Subcutaneous adipose tissue (tissue), 4 donors: ENCODE measurements around the gene OR6N1. TPM values are rescaled to one million over a fixed set of nuclear protein-coding genes. Genes with fewer than 3 reads are reported as not detected.

ENCODE experiments used
- total RNA-seq, 4 donors: library from RNA; depleted of rRNA; stranded (reverse); fragments of >200 nt; gene quantifications; one replicate each; pipeline ENCODE4 v1.1.0, GENCODE V29; 2016
- TF ChIP-seq, protein P1 (sequence below): fragments of 450-650 bp; IDR thresholded peaks from one replicate; pipeline ENCODE4 v1.5.1; 2016; ENCODE audit warnings: low read depth, mild to moderate bottlenecking, control low read depth, antibody characterized with exemption, moderate library complexity

The OR6N1 gene
- total RNA-seq, 4 donors from 2014 or later: not detected

DNA sequence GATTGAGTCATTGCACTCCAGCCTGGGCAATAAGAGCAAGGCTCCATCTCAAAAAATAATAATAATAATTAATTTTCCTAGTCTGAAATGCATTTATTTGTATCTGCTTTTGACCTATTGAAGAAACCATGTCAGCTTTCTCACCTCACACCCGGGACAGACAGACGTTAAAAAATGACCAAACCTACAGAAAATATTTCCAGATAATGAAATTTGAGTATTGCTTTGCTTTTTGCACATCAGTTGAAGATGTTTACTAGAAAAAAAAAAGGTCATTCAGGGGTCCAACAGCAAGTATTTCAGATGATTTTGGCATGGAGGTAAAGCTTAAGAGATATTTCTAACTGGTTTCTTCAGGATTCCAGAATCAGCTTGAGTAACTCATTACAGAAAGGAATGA is 17.6 kb downstream of the OR6N1 start, which contains the start of gene OR6K6:
TSS of gene OR6K6 (plus strand) at position 301 of the 400 bp plus-strand sequence. CDS start 168 bp downstream, outside the sequence.
- TF ChIP-seq, protein P1, sequence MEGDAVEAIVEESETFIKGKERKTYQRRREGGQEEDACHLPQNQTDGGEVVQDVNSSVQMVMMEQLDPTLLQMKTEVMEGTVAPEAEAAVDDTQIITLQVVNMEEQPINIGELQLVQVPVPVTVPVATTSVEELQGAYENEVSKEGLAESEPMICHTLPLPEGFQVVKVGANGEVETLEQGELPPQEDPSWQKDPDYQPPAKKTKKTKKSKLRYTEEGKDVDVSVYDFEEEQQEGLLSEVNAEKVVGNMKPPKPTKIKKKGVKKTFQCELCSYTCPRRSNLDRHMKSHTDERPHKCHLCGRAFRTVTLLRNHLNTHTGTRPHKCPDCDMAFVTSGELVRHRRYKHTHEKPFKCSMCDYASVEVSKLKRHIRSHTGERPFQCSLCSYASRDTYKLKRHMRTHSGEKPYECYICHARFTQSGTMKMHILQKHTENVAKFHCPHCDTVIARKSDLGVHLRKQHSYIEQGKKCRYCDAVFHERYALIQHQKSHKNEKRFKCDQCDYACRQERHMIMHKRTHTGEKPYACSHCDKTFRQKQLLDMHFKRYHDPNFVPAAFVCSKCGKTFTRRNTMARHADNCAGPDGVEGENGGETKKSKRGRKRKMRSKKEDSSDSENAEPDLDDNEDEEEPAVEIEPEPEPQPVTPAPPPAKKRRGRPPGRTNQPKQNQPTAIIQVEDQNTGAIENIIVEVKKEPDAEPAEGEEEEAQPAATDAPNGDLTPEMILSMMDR: no peak

DNA sequence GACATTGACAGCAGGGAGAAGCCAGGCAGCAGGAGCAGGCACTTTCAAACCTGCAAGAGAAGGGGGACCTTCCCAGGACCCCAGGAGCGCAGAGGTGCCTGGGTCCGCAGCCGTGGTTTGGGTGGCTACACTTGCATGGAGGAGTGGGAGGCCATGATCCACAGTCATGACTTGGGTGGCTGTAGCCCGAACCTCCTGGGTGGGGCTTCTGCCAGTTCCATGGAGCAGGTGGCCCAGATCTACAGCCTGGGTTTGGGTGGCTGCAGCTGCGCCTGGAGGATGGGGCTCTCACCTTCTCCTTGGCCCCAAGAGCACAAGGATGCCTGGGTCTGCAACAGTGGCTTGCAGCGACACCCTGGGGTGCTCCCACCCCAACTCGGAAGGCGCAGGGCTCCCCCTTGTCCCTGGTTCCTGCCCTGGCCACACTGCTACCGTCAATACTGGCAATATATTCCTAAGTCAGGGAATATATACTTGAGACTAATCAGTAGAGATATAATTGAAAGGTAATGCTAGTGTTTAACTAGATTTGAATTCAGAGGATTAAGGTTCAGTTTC is 19.8 kb downstream of the OR6N1 start:
- TF ChIP-seq, protein P1: no peak

DNA sequence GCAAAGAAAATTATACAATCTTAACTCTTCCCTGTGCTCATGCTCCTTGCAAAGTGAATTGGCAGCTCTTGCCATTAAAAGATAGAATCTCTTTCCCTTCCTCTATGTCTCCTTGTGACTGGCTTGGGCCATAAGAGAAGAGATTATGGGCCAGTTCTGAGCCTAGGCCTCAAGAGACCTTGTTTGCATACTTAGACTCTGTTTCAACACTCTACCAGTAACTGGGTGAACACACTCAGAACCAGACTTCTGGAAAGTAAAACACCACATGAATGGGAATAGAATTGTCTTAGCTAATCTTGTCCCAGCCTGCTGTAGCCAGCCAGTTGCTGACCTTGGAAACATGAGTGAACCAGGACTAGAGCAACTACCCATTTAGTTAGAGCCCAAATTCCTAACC is 36.1 kb downstream of the OR6N1 start:
- TF ChIP-seq, protein P1: no peak

DNA sequence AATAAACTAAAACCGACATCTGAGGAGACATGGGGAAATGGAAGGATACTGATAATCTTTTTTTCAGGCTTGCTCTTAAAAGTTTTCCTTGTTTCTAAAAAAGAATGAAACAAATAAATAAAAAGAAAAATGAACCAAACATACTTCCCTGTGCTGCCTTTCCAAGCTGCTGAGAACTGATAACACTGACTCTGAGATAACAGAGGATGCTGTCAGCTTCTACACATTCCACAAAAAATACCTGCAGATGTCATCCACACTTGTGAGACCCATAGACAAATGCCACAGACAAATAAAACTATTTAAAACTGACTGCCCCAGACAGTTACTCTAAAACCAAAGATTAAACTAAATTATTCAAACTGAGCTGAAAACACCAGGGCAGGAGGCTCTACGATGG is 39.5 kb downstream of the OR6N1 start:
- TF ChIP-seq, protein P1: no peak

DNA sequence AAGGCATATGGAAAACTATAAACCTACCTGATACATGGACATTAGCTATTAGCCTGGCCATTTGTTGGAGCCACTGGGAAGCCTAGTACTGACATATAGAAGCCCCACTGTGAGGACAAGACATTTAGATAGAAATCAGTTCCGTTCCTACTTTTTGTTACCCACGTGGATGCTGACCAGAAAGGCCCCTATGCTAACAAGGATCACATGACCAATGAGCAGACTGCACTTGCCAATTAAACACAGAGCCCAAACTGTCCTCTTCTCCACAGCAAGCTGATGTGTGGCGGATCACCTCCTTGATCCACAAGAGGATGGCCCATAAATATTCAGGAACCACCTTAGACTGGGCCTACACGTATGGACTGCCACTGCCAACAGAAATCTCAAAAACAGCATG is 40.3 kb downstream of the OR6N1 start:
- TF ChIP-seq, protein P1: no peak

DNA sequence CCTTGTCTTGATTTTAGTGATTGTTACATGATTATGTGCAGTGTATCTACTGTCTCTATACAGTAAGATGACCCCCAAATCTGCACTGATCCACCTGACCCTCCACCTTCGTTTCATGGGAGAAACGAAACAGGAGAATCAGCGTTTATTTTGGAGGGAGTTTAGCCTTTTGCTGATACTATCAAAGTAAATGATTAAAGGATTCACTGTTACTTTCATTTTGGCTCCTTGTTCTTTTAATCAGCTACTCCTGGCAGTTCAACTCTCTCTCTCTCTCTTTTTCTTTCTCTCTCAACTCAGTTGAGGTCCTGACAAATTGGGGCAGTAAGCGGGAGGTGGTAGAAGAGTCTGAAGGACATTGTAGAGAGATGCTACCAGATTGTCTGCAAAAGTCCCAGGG is 41.5 kb downstream of the OR6N1 start:
- TF ChIP-seq, protein P1: no peak

DNA sequence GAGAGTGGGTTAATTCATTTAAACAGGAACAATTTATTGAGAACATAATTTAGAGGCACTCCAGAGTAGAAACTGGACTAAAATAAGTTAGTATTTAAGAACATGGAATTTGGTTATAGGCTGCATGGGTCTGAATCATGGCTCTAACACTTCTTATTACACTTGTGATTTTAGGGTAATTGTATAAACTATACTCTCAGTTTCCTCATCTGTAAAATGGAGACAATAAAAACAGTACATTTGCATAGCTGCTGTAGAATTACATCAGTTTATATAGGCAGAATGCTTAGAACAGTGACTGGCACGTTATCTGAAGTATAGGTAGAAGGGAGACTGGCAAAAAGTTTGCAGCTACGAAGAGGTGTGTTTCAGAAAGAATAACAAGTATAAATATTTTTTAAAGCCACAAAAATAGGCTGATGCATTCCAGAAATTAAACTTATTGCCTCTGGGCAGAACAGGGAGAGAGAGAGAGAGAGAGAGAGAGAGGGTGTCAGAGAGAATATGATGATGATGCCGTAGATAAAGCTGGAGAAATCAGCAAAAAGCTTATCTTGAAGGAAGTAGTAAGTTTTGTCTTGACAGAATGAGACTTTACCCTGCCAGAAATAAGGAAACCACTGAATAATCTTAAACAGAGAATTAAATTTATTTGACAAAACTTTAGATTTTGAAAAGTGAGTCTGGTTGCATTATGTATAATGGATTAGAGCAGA is 43.3 kb downstream of the OR6N1 start:
- TF ChIP-seq, protein P1: no peak
